K562 (cell line): ENCODE data around the gene EEPD1. TPM values are rescaled to one million over a fixed set of nuclear protein-coding genes. Genes with fewer than 3 reads are reported as not detected.
A peak's percentile ranks its signal among the peaks of the same experiment; 100 is the strongest.

Experiments
- ATAC-seq: fragments of 200-7000 bp; cut with Tn5 transposase; 3 replicates; pipeline ENCODE4 v1.9.1; 2020; ENCODE audit warnings: moderate library complexity
- BruUV-seq: library from RNA; stranded (reverse); fragments of 400-500 nt; replicated peaks from 2 replicates; lab custom pipeline; 2021; lab: Mats Ljungman, UMichigan
- CTCF ChIA-PET: fragments of 300-600 bp; formaldehyde crosslinking; extraction: SDS; loops from one replicate; lab custom pipeline; 2021; ENCODE audit warnings: low intra/inter-chr PET ratio; lab: Yijun Ruan, JAX
- POLR2A ChIA-PET: fragments of 300-600, 350-650 bp; sonication (Branson Sonifier 250); formaldehyde crosslinking; extraction: SDS; loops from one replicate; lab custom pipeline; 2021; ENCODE audit warnings: antibody characterized with exemption, inconsistent platforms; lab: Yijun Ruan, JAX
- DNase-seq, 4 experiments: peaks; one replicate each; pipeline versions ENCODE4 v3.0.0 to v3.0.0-alpha.2; 2011 to 2018; ENCODE audit warnings: low spot score in 3 of 4, mixed read lengths in 3 of 4; ENCODE audit errors: extremely low read depth in 1 of 4
- FAIRE-seq: peaks from 2 replicates; lab custom pipeline; 2011; peaks lifted over from hg19 to GRCh38; lab: Jason Lieb, UNC
- H2AFZ ChIP-seq: 2 replicates; pipeline ENCODE4 v1.6.0; 2011; ENCODE audit warnings: low read depth, low read length, control low read depth, inconsistent platforms
- H3K27ac ChIP-seq: fragments of 200-600 bp; 3 replicates; pipeline ENCODE4 v1.8.0; 2011; ENCODE audit warnings: low read depth, mild to moderate bottlenecking, control low read depth, inconsistent platforms, low read length, moderate library complexity, mixed read lengths; ENCODE audit errors: extremely low read depth
- H3K27me3 ChIP-seq, 2 experiments: fragments of 300-600 bp in 1 of 2; 2 replicates in 1 of 2; 3 replicates in 1 of 2; pipeline versions ENCODE4 v1.6.0 to v1.8.0; 2011; ENCODE audit warnings: inconsistent platforms in 2 of 2, low read length in 2 of 2, mild to moderate bottlenecking in 1 of 2, mixed read lengths in 1 of 2, moderate library complexity in 1 of 2; ENCODE audit not compliant: control insufficient read depth in 2 of 2, insufficient read depth in 2 of 2
- H3K36me3 ChIP-seq: fragments of 300-600 bp; 3 replicates; pipeline ENCODE4 v1.8.0; 2011; ENCODE audit warnings: mild to moderate bottlenecking, low read length, inconsistent platforms; ENCODE audit not compliant: control insufficient read depth, insufficient read depth
- H3K4me1 ChIP-seq, 2 experiments: fragments of 200-600 bp in 1 of 2; replicated peaks in 1 of 2; 2 replicates in 1 of 2; 3 replicates in 1 of 2; pipeline versions ENCODE4 v1.5.1 to v1.8.0; 2011; ENCODE audit warnings: inconsistent platforms in 2 of 2, low read length in 2 of 2, mild to moderate bottlenecking in 1 of 2, mixed read lengths in 1 of 2, moderate library complexity in 1 of 2; ENCODE audit not compliant: control insufficient read depth in 2 of 2, insufficient read depth in 2 of 2
- H3K4me2 ChIP-seq: 2 replicates; pipeline ENCODE4 v1.6.1; 2011; ENCODE audit warnings: low read length, control low read depth, inconsistent platforms, mixed read lengths; ENCODE audit not compliant: insufficient read depth
- H3K4me3 ChIP-seq: fragments of 200-600 bp; sonication (generic), shearing (Covaris generic); 2 replicates; pipeline ENCODE4 v1.5.1; 2016; ENCODE audit warnings: control low read depth, inconsistent platforms
- H3K79me2 ChIP-seq: fragments of 200-600 bp; 3 replicates; pipeline ENCODE4 v1.8.0; 2011; ENCODE audit warnings: low read length, inconsistent platforms; ENCODE audit not compliant: control insufficient read depth, insufficient read depth
- H3K9ac ChIP-seq, 2 experiments: 2 replicates each; pipeline versions ENCODE4 v1.6.0 to v1.6.1; 2011; ENCODE audit warnings: low read depth in 2 of 2, low read length in 2 of 2, control low read depth in 1 of 2, inconsistent platforms in 1 of 2, mild to moderate bottlenecking in 1 of 2, mixed read lengths in 1 of 2; ENCODE audit not compliant: insufficient read depth in 1 of 2
- H3K9me1 ChIP-seq: one replicate; pipeline ENCODE4 v1.6.0; 2011; ENCODE audit warnings: inconsistent platforms, mild to moderate bottlenecking, low read length, moderate library complexity; ENCODE audit not compliant: control insufficient read depth, insufficient read depth
- H3K9me3 ChIP-seq: replicated peaks from 2 replicates; pipeline ENCODE4 v1.5.1; 2011; ENCODE audit warnings: low read depth, low read length, inconsistent platforms; ENCODE audit not compliant: control insufficient read depth, insufficient read depth
- H4K20me1 ChIP-seq: replicated peaks from 2 replicates; pipeline ENCODE4 v1.6.1; 2011; ENCODE audit warnings: low read length, inconsistent platforms, mixed read lengths; ENCODE audit not compliant: control insufficient read depth, insufficient read depth
- FOXK1 ChIP-seq: sonication (generic); formaldehyde crosslinking; IDR thresholded peaks from 2 replicates; pipeline ENCODE4 v1.8.0; 2022; ENCODE audit warnings: missing genetic modification reagents, mild to moderate bottlenecking, borderline replicate concordance
- GABPA ChIP-seq: fragments of 200-800 bp; sonication (Bioruptor generic); conservative IDR thresholded peaks from 2 replicates; pipeline ENCODE4 v1.6.1; 2016; ENCODE audit warnings: low read depth, missing genetic modification characterization, missing compliant biosample characterization
- HDAC2 ChIP-seq: fragments of 450-650 bp; IDR thresholded peaks from 2 replicates; pipeline ENCODE4 v1.6.1; 2016; ENCODE audit warnings: mild to moderate bottlenecking
- JUND ChIP-seq, 2 experiments: IDR thresholded peaks; 2 replicates in 1 of 2; 3 replicates in 1 of 2; pipeline ENCODE4 v1.6.1; 2011; ENCODE audit warnings: borderline replicate concordance in 2 of 2, low read depth in 2 of 2, low read length in 2 of 2, improper control_type of control experiment in 1 of 2, missing biosample characterization in 1 of 2, missing genetic modification characterization in 1 of 2, missing genetic modification reagents in 1 of 2
- MEIS2 ChIP-seq: fragments of 450-650 bp; IDR thresholded peaks from 2 replicates; pipeline ENCODE4 v1.6.1; 2014; ENCODE audit warnings: mild to moderate bottlenecking; ENCODE audit not compliant: partially characterized antibody
- NFATC3 ChIP-seq: fragments of 450-650 bp; IDR thresholded peaks from 2 replicates; pipeline ENCODE4 v1.6.1; 2017; ENCODE audit warnings: mild to moderate bottlenecking
- NFIX ChIP-seq: fragments of 250-450 bp; sonication (Bioruptor Pico); IDR thresholded peaks from 2 replicates; pipeline ENCODE4 v1.4.0; 2020; ENCODE audit warnings: low read depth, mild to moderate bottlenecking, moderate library complexity
- PBX2 ChIP-seq, 2 experiments: IDR thresholded peaks in 1 of 2; conservative IDR thresholded peaks in 1 of 2; 2 replicates each; pipeline ENCODE4 v1.6.1; 2016; ENCODE audit warnings: low read depth in 2 of 2, mild to moderate bottlenecking in 1 of 2, missing compliant biosample characterization in 1 of 2, missing genetic modification characterization in 1 of 2, moderate library complexity in 1 of 2
- RNF2 ChIP-seq: sonication (generic); IDR thresholded peaks from 2 replicates; pipeline ENCODE4 v1.6.1; 2016
- SMAD4 ChIP-seq: fragments of 250-450 bp; sonication (Bioruptor Pico); conservative IDR thresholded peaks from 2 replicates; pipeline ENCODE4 v1.8.0; 2021; ENCODE audit warnings: inconsistent platforms, mild to moderate bottlenecking, moderate library complexity
- SMC3 ChIP-seq: conservative IDR thresholded peaks from 2 replicates; pipeline ENCODE4 v1.6.1; 2011; ENCODE audit warnings: low read depth, low read length, improper control_type of control experiment; ENCODE audit not compliant: insufficient read depth
- TAF15 ChIP-seq: fragments of 200-400 bp; formaldehyde crosslinking; IDR thresholded peaks from 2 replicates; pipeline ENCODE4 v1.6.1; 2017; ENCODE audit warnings: mild to moderate bottlenecking, low read depth, low read length, moderate library complexity
- ZNF512 ChIP-seq: IDR thresholded peaks from 2 replicates; pipeline ENCODE4 v1.6.1; 2016; ENCODE audit warnings: missing genetic modification characterization, missing compliant biosample characterization
- ZNF518B ChIP-seq: fragments of 250-450 bp; sonication (Bioruptor Pico); IDR thresholded peaks from 2 replicates; pipeline ENCODE4 v1.5.0; 2021; ENCODE audit warnings: mild to moderate bottlenecking, moderate library complexity
- ZNF589 ChIP-seq: fragments of 200-800 bp; sonication (Bioruptor generic); IDR thresholded peaks from 2 replicates; pipeline ENCODE4 v1.6.1; 2016; ENCODE audit warnings: low read depth, missing genetic modification characterization, missing compliant biosample characterization
- WGBS: fragments of 100-300 bp; shearing (Covaris generic); methylation state at CpG from one replicate; pipeline ENCODE4 v1.1.6; 2016; ENCODE audit warnings: low coverage, mixed read lengths; ENCODE audit not compliant: insufficient coverage; ENCODE audit errors: missing lambda C conversion rate; 5-methylcytosine and 5-hydroxymethylcytosine counted together
- in situ Hi-C: fragments of 300-500 bp; cut with MboI; formaldehyde crosslinking; loops from 4 replicates; pipeline ENCODE4 v1.15.0; 2018; ENCODE audit warnings: inconsistent platforms, mixed read lengths
- intact Hi-C: fragments of 100-400 bp; cut with micrococcal nuclease; formaldehyde crosslinking; loops from 2 replicates; pipeline ENCODE4 v1.14.2; 2022
- polyA plus RNA-seq, 8 experiments: library from polyadenylated mRNA; depleted of rRNA in 4 of 8; stranded (reverse) in 5 of 8; unstranded in 3 of 8; fragments of >200 nt; fragmentation: Nextera tagmentation in 2 of 8; fragmentation: Illumina TruSeq in 1 of 8; extraction: Ambion mirVana in 2 of 8; extraction: Trizol in 1 of 8; gene quantifications; 2 replicates each; pipeline versions ENCODE4 v1.2.1 to v1.2.3, GENCODE V29; 2011 to 2014; ENCODE audit warnings: inconsistent platforms in 1 of 8, missing spikeins in 1 of 8
- total RNA-seq, 7 experiments: library from RNA; depleted of rRNA in 6 of 7; stranded (reverse); fragments of >200 nt in 6 of 7; fragmentation: Illumina TruSeq in 2 of 7; extraction: Trizol in 2 of 7; gene quantifications; 2 replicates each; pipeline versions ENCODE4 v1.2.1 to v1.2.3, GENCODE V29; 2011 to 2021; ENCODE audit warnings: low replicate concordance in 1 of 7

Gene EEPD1
- total and polyA plus RNA-seq, 9 of the 15 experiments (the other 6 are each of a cell fraction or from before 2014, with no cell fraction given), result 0.01 to 1.5 (median 0.74) TPM; not detected in 1

GRCh38 chr7:36161996-36162395 is 8.9 kb downstream of the EEPD1 start:
- no peak for ATAC-seq
- Histone ChIP-seq H3K27ac (no peak overlapping the region), H3K9me3 (no peaks in the 10 kb centered on the region), H3K36me3 (no peaks in the 10 kb centered on the region), H3K4me2 (no peak overlapping the region), H3K4me3 (no peak overlapping the region), H3K27me3 (no peaks in the 10 kb centered on the region; a peak in 1 of 5 replicates), H4K20me1 (0 out of 2 replicates have a peak, but pooled peaks cover 2% of the 10 kb centered on the region), H3K79me2 (no peaks in the 10 kb centered on the region), H2AFZ (no peak overlapping the region), H3K4me1 (no peaks in the 10 kb centered on the region), H3K9me1 (no peaks in the 10 kb centered on the region), H3K9ac (no peak overlapping the region)
- DNase-seq, result no peak
- WGBS, result 15% methylated on average over 1 of the region's 1 CpG
- intact Hi-C loops (no loop called here), in situ Hi-C loops (no loop called here)
- POLR2A ChIA-PET, result interaction anchor here (0.7 kb wide), 1 partner anchor 14 kb away, joined by 3 read pairs; no protein-coding TSS in a partner anchor
- CTCF ChIA-PET, result no interaction called here
- no TSS peak for BruUV-seq
- FAIRE-seq, result no peak
- TF ChIP-seq ZNF518B (CRISPR knock-in tag) (no peak), ZNF512 (tag) (no peak), JUND (IDR thresholded peaks at IDR 0.05; ENCODE audit: borderline replicate concordance, low read depth, low read length) (no peak), JUND (tag; IDR thresholded peaks at IDR 0.05; ENCODE audit: borderline replicate concordance, low read depth, low read length) (no peak), SMC3 (no peak), NFATC3 (no peak), FOXK1 (CRISPR knock-in tag) (no peak), SMAD4 (CRISPR knock-in tag) (no peak), ZNF589 (CRISPR knock-in tag) (no peak), NFIX (CRISPR knock-in tag) (no peak), PBX2 (CRISPR knock-in tag; IDR thresholded peaks at IDR 0.05; ENCODE audit: low read depth) (0 out of 2 replicates have a peak, but pooled peaks have one; percentile 16), PBX2 (tag; conservative IDR thresholded peaks at IDR 0.05; ENCODE audit: low read depth) (peak; percentile 77), MEIS2 (peak; percentile 31), HDAC2 (no peak), TAF15 (no peak), RNF2 (no peak), GABPA (tag) (no peak)
